ENCODE measurements around the gene LRIG1.

DNA sequence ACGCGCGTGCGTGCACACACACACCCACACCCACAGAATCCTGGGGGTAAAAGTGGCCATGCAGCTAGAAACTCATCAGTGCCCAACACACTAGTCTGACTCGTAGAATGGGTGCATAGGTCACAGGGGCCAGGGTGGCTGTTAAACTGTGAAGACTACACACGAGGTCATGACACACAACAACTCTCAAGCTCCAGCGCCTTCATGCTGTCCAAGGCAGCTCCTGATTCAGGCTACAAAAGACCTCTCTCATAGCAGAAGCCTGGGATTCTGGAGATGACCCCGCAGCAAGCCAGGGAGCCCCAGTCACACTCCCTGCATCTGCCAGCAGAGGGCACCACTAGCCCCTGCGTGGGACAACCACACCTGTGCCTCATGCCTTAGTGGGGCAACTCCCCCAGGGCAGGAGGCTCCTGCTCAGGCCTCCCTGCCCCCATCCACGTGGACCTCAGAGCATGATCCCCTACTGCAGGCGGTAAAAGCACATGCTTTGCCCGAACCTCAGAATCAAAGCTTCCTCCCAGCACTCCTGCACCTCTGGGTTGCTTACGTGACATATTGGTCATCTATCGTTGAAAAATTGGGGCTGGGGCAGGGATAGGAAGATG, 93.1 kb downstream of the LRIG1 start:
- TF ChIP-seq ZNF324 (tag by site-specific recombination; IDR thresholded peaks at IDR 0.05) (no peak), ZNF76 (tag by site-specific recombination; IDR thresholded peaks at IDR 0.05; ENCODE audit: borderline replicate concordance, low read depth) (no peak), HOXC10 (CRISPR knock-in tag; IDR thresholded peaks at IDR 0.05) (no peak)
- TF ChIP-seq, protein P1, sequence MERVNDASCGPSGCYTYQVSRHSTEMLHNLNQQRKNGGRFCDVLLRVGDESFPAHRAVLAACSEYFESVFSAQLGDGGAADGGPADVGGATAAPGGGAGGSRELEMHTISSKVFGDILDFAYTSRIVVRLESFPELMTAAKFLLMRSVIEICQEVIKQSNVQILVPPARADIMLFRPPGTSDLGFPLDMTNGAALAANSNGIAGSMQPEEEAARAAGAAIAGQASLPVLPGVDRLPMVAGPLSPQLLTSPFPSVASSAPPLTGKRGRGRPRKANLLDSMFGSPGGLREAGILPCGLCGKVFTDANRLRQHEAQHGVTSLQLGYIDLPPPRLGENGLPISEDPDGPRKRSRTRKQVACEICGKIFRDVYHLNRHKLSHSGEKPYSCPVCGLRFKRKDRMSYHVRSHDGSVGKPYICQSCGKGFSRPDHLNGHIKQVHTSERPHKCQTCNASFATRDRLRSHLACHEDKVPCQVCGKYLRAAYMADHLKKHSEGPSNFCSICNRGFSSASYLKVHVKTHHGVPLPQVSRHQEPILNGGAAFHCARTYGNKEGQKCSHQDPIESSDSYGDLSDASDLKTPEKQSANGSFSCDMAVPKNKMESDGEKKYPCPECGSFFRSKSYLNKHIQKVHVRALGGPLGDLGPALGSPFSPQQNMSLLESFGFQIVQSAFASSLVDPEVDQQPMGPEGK (tag by site-specific recombination; IDR thresholded peaks at IDR 0.05): no peak
